ENCODE data around the gene CIAO2B. TPM values are rescaled to one million over a fixed set of nuclear protein-coding genes. Genes with fewer than 3 reads are reported as not detected.

The CIAO2B gene
- total RNA-seq, 4 donors from 2014 or later: 83.1 to 101 (median 95.5) TPM

DNA sequence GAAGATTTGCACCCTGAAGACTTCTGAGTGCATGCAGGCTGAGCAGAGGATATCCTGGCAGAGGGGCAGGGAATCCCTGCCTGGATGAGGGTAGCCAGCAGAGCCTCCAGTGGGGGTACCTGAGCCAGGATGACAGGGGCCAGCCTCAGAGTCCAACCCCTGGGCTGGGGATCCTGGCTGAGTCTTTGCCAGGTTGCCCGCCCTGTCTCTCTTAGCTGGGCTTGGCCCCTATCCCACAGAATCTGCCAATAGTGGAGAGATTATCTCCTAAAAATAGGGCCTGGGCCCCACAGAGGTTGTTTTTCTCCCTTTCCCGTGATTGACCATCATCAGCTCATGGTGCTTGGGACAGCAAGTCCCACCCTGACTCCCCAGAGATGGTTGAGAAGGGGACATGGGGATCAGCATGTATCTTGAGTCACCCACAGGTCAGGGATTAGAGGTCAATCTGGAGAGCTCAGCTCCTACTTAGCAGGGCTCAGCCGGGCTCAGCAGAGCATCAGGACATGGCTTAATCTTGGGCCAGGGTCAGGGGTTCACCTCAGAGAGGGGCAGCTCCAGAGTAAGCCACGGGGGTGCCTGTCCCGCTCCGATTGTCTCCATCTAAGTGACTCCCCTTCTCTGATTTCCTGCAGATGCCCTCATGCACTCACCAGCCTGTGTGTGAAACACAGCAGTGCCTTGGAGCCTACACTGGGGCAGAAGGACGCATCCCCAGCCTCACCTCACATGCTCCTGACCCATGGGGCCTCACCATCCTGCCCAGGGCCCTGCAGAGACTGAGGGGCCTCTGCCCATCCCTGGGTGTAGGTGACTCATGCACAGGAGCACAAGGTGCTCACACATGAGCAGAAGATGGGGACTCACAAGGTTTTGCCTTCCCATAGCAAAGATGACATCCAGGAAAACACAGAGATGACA is 27.0 kb downstream of the CIAO2B start:
- TF ChIP-seq POLR2A (IDR thresholded peaks at IDR 0.05; ENCODE audit: low read depth) (no peak), POLR2AphosphoS5 (IDR thresholded peaks at IDR 0.05) (peak in 1 of 2 donors; percentile 32), EP300 (IDR thresholded peaks at IDR 0.05) (no peak)
- 77% methylated on average over 6 of the region's 7 CpGs for WGBS
- H3K4me1 ChIP-seq: peaks cover 29 to 52% (median 50%) of the 10 kb centered on the region in 4 donors
- no peaks in the 10 kb centered on the region for H3K9me3 ChIP-seq
- intact Hi-C loops (cut with DNase I): no loop called here
- H3K27me3 ChIP-seq: no peaks in the 10 kb centered on the region
- no peak overlapping the region for H3K4me3 ChIP-seq
- no peaks in the 10 kb centered on the region for H3K36me3 ChIP-seq
- no peak for DNase-seq (ENCODE audit: extremely low spot score)
- peak overlapping the region; percentile 18 to 90 (median 88) for H3K27ac ChIP-seq (replicated peaks in 1 of 4)

- no peaks in the 10 kb centered on the region for H3K9me3 ChIP-seq
- intact Hi-C loops (cut with DNase I): no loop called here
- no peak overlapping the region for H3K4me3 ChIP-seq
- H3K36me3 ChIP-seq: no peaks in the 10 kb centered on the region
- peak overlapping the region; percentile 86 to 91 (median 90) for H3K27ac ChIP-seq (replicated peaks in 1 of 4)
- H3K27me3 ChIP-seq: no peaks in the 10 kb centered on the region
- H3K4me1 ChIP-seq: peaks cover 42 to 65% (median 63%) of the 10 kb centered on the region in 4 donors
- no peak for DNase-seq (ENCODE audit: extremely low spot score)
- TF ChIP-seq EP300 (IDR thresholded peaks at IDR 0.05) (no peak), POLR2A (IDR thresholded peaks at IDR 0.05; ENCODE audit: low read depth) (no peak), CTCF (IDR thresholded peaks at IDR 0.05) (no peak), POLR2AphosphoS5 (IDR thresholded peaks at IDR 0.05) (no peak)
- 53% methylated on average over 8 of the region's 11 CpGs for WGBS
Measured at GRCh38 chr16:66905633-66906539, 28.3 kb downstream of the CIAO2B start.

DNA sequence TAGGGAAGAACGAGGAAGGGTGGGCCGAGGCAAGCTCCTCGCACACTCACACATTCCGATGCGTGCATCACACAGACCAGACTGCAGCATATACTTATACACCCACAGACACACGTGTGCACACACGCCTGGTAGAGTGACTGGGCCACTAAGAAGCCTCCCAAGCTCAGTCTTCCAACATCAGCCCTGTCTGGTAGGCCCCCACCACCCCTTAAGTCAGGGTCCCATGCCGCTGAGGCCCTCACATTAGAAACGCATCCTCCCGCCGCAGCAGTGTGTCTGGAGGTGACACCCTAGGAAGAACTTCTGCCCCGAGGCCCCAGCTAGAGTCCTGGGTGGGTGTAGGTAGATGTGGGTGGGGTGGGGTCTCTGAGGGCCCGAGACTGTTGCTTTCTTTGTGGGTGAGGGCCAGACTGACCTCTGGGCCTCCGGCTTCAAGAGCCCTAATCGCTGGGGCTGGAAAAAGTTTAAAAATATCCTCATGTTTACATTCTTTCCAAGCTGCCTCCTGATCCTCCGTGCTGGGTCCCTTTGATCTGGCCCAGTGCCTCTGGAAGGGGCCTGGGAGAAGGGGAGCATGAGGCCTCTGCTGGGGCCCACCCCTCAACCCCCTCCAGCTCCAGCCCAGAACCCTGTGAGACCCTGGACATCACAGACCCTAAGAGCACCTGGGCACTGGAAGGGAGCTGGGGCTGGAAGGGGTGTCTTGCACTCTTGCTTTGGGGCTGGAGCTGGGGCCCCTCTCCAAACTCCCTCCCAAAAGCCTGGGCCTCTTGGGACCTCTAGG is 29.2 kb downstream of the CIAO2B start:
- H3K4me1 ChIP-seq: peaks cover 50 to 74% (median 71%) of the 10 kb centered on the region in 4 donors
- 48% methylated on average over 15 of the region's 16 CpGs for WGBS
- peak overlapping the region; percentile 19 to 48 (median 36) for H3K4me3 ChIP-seq
- no peaks in the 10 kb centered on the region for H3K9me3 ChIP-seq
- no peaks in the 10 kb centered on the region for H3K36me3 ChIP-seq
- DNase-seq (ENCODE audit: extremely low spot score): no peak
- TF ChIP-seq EP300 (IDR thresholded peaks at IDR 0.05) (no peak), POLR2AphosphoS5 (IDR thresholded peaks at IDR 0.05) (peak; percentile 29 to 44), POLR2A (IDR thresholded peaks at IDR 0.05; ENCODE audit: low read depth) (no peak)
- no peaks in the 10 kb centered on the region for H3K27me3 ChIP-seq
- intact Hi-C loops (cut with DNase I): no loop called here
- H3K27ac ChIP-seq (replicated peaks in 1 of 4): peak overlapping the region; percentile 86 to 91 (median 90)

GRCh38 chr16:66904428-66904845 is 29.8 kb downstream of the CIAO2B start:
- H3K27ac ChIP-seq (replicated peaks in 1 of 4): peak overlapping the region; percentile 86 to 91 (median 90)
- peak overlapping the region; percentile 19 to 48 (median 36) for H3K4me3 ChIP-seq
- no peaks in the 10 kb centered on the region for H3K36me3 ChIP-seq
- no peaks in the 10 kb centered on the region for H3K27me3 ChIP-seq
- H3K9me3 ChIP-seq: no peaks in the 10 kb centered on the region
- 83% methylated on average over 12 of the region's 13 CpGs for WGBS
- no peak for TF ChIP-seq CTCF (IDR thresholded peaks at IDR 0.05)
- no peak for TF ChIP-seq EP300 (IDR thresholded peaks at IDR 0.05)
- no peak for TF ChIP-seq POLR2AphosphoS5 (IDR thresholded peaks at IDR 0.05)
- no peak for TF ChIP-seq POLR2A (IDR thresholded peaks at IDR 0.05; ENCODE audit: low read depth)
- DNase-seq (ENCODE audit: extremely low spot score): no peak
- H3K4me1 ChIP-seq: peaks cover 56 to 80% (median 77%) of the 10 kb centered on the region in 4 donors
- intact Hi-C loops (cut with DNase I): no loop called here

Data from esophagus muscularis mucosa (tissue), 4 donors.